DND-41 (cell line): ENCODE data around the gene FGF14.

Source experiments
- ATAC-seq: fragments of 200-7000 bp; cut with Tn5 transposase; 3 replicates; pipeline ENCODE4 v1.9.1; 2021; ENCODE audit warnings: low read depth; ENCODE audit not compliant: insufficient read depth
- DNase-seq: peaks from one replicate; pipeline ENCODE4 v3.0.0-alpha.2; 2020
- H2AFZ ChIP-seq: 2 replicates; pipeline ENCODE4 v1.6.0; 2012; ENCODE audit warnings: low read depth, low read length
- H3K27ac ChIP-seq: 2 replicates; pipeline ENCODE4 v1.5.1; 2012; ENCODE audit warnings: low read length, inconsistent platforms
- H3K27me3 ChIP-seq: fragments of 200-600 bp; sonication (generic); 2 replicates; pipeline ENCODE4 v1.6.0; 2012; ENCODE audit warnings: low read length, mild to moderate bottlenecking, inconsistent platforms; ENCODE audit not compliant: insufficient read depth, poor library complexity
- H3K36me3 ChIP-seq: 2 replicates; pipeline ENCODE4 v1.5.1; 2012; ENCODE audit warnings: low read length, inconsistent platforms; ENCODE audit not compliant: insufficient read depth
- H3K4me1 ChIP-seq: 2 replicates; pipeline ENCODE4 v1.5.1; 2012; ENCODE audit warnings: mild to moderate bottlenecking, low read length; ENCODE audit not compliant: insufficient read depth
- H3K4me2 ChIP-seq: 2 replicates; pipeline ENCODE4 v1.6.0; 2012; ENCODE audit warnings: mild to moderate bottlenecking, moderate library complexity, low read length, inconsistent platforms; ENCODE audit not compliant: insufficient read depth
- H3K4me3 ChIP-seq, 2 experiments: fragments of 200-600 bp in 1 of 2; shearing (Covaris generic) in 1 of 2; 2 replicates each; pipeline ENCODE4 v1.5.1; 2012 to 2016; ENCODE audit warnings: inconsistent platforms in 2 of 2, low read length in 2 of 2, mild to moderate bottlenecking in 2 of 2, low read depth in 1 of 2, moderate library complexity in 1 of 2
- H3K79me2 ChIP-seq: 2 replicates; pipeline ENCODE4 v1.6.0; 2012; ENCODE audit warnings: low read length, inconsistent platforms; ENCODE audit not compliant: insufficient read depth
- H3K9ac ChIP-seq: 2 replicates; pipeline ENCODE4 v1.6.0; 2012; ENCODE audit warnings: low read depth, mild to moderate bottlenecking, inconsistent platforms, low read length, moderate library complexity
- H3K9me3 ChIP-seq: 2 replicates; pipeline ENCODE4 v1.5.1; 2012; ENCODE audit warnings: low read length, moderate library complexity, mild to moderate bottlenecking, inconsistent platforms; ENCODE audit not compliant: insufficient read depth, severe bottlenecking
- H4K20me1 ChIP-seq: 2 replicates; pipeline ENCODE4 v1.6.0; 2012; ENCODE audit warnings: low read length; ENCODE audit not compliant: insufficient read depth
- EZH2 ChIP-seq: IDR thresholded peaks from 3 replicates; pipeline ENCODE4 v1.6.1; 2012; ENCODE audit warnings: borderline replicate concordance, low read depth, mild to moderate bottlenecking, moderate library complexity, low read length, inconsistent platforms; ENCODE audit not compliant: severe bottlenecking
- TF ChIP-seq, protein P1 (sequence below): IDR thresholded peaks from 2 replicates; pipeline ENCODE4 v1.5.1; 2012; ENCODE audit warnings: borderline replicate concordance, low read length, moderate library complexity, mild to moderate bottlenecking; ENCODE audit not compliant: poor library complexity, severe bottlenecking; ENCODE audit errors: extremely low read depth

The FGF14 gene

DNA sequence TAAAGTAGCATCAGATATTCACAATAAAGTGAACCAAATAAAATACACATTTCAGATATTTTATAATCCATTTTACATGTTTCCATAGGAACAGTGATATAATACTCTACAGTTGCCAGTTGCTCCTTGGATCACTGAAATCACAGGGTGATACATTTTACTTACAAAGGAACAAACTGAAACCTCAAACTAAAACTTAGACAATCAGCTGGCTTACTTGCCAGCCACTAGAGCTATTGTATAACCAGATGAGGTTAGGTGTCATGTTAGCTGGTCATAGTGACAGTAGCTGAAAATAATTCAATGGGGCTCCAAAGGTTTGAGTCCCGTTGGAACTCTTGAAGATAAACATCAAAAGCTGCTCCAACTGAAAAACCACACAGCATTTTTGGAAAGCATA is 674.7 kb downstream of the FGF14 start:
- Histone ChIP-seq H3K9me3 (no peaks in the 10 kb centered on the region), H3K4me3 (no peak overlapping the region), H4K20me1 (no peaks in the 10 kb centered on the region), H3K27ac (no peak overlapping the region), H3K9ac (no peak overlapping the region), H3K36me3 (no peaks in the 10 kb centered on the region), H3K79me2 (no peaks in the 10 kb centered on the region), H3K4me1 (peaks cover 12% of the 10 kb centered on the region), H3K4me2 (no peak overlapping the region), H3K27me3 (no peaks in the 10 kb centered on the region), H2AFZ (no peak overlapping the region)
- DNase-seq (no peak), ATAC-seq (peak; percentile 68)
- no peak for TF ChIP-seq EZH2
- TF ChIP-seq, protein P1, sequence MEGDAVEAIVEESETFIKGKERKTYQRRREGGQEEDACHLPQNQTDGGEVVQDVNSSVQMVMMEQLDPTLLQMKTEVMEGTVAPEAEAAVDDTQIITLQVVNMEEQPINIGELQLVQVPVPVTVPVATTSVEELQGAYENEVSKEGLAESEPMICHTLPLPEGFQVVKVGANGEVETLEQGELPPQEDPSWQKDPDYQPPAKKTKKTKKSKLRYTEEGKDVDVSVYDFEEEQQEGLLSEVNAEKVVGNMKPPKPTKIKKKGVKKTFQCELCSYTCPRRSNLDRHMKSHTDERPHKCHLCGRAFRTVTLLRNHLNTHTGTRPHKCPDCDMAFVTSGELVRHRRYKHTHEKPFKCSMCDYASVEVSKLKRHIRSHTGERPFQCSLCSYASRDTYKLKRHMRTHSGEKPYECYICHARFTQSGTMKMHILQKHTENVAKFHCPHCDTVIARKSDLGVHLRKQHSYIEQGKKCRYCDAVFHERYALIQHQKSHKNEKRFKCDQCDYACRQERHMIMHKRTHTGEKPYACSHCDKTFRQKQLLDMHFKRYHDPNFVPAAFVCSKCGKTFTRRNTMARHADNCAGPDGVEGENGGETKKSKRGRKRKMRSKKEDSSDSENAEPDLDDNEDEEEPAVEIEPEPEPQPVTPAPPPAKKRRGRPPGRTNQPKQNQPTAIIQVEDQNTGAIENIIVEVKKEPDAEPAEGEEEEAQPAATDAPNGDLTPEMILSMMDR, result no peak

DNA sequence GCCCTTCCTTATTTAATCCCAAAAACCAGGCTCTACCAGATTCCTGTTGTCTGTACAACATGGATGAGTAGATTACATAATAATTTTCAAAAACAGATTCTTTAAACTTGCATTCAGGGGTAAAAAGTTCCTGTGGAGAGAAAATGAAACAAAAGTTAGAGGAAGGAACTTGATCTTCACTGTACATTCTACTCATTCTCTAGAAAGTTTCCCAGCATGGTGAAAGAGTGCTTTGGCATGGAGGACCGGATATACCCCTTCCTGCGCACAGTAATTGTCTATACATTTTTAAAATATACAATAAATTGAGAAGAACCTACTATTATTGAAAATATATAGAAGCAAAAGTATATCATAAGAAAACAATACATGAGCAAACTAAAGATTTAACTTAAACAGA is 675.2 kb downstream of the FGF14 start:
- no peak overlapping the region; the same call in 1 of the 2 replicates for H3K9ac ChIP-seq
- no peaks in the 10 kb centered on the region for H3K36me3 ChIP-seq
- H3K4me1 ChIP-seq, result peaks cover 12% of the 10 kb centered on the region
- H2AFZ ChIP-seq, result peak overlapping the region; percentile 50; the same call in 1 of the 2 replicates
- no peak overlapping the region for H3K27ac ChIP-seq
- H3K4me2 ChIP-seq, result no peak overlapping the region
- no peak overlapping the region for H3K4me3 ChIP-seq
- H3K9me3 ChIP-seq, result no peaks in the 10 kb centered on the region
- DNase-seq, result no peak
- H3K27me3 ChIP-seq, result no peaks in the 10 kb centered on the region
- no peaks in the 10 kb centered on the region for H4K20me1 ChIP-seq
- H3K79me2 ChIP-seq, result no peaks in the 10 kb centered on the region
- TF ChIP-seq, protein P1, result no peak
- no peak for TF ChIP-seq EZH2
- ATAC-seq, result peak; percentile 67

DNA sequence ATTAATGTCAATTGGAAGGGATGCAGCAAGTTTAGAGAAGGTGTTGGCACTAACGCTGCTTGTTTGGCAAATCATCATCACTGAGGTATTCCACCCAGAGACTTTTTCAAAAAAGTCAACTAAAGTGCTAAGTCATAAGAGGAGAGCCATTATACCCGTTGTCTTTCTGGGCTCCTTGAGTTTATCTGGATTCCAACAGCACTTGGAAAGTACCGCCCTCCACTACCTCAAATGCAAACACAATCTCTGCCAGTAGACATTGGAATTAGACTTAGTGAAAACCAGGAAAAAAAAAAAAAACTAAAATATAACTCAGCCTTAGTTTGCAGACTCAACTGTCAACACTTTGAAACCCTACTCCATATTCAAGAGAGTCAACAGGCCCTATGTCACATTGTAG is 683.4 kb downstream of the FGF14 start:
- Histone ChIP-seq H3K4me2 (no peak overlapping the region), H3K4me1 (no peaks in the 10 kb centered on the region), H3K36me3 (no peaks in the 10 kb centered on the region), H3K27ac (no peak overlapping the region), H3K4me3 (no peak overlapping the region), H3K79me2 (no peaks in the 10 kb centered on the region), H3K9me3 (no peaks in the 10 kb centered on the region), H2AFZ (no peak overlapping the region), H3K9ac (no peak overlapping the region), H3K27me3 (no peaks in the 10 kb centered on the region), H4K20me1 (no peaks in the 10 kb centered on the region)
- DNase-seq (no peak), ATAC-seq (no peak)
- no peak for TF ChIP-seq EZH2
- TF ChIP-seq, protein P1, result no peak

DNA sequence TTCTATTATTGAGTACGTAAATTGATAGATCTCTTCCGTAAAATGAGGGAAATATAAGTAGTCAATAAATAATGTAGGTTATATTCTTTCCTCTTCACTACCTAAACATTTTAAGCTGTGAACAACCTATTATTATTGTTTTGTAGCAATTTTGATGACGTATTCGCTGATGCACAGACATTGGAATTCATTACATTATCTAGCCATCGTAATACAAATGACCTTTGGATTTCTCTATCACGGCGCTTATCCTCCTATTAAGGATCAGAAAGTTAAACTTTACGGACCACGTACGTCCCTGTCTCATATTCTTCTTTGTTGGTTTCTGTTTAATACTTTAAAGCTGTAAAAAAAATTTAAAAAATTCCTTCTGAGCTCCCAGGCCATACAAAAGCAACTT is 684.5 kb downstream of the FGF14 start:
- ATAC-seq, result no peak
- DNase-seq, result no peak

More for the DNA sequence above, 684.5 kb downstream of the FGF14 start:
- TF ChIP-seq, protein P1, result no peak
- TF ChIP-seq EZH2, result no peak
- no peak overlapping the region for H3K4me2 ChIP-seq
- H3K9ac ChIP-seq, result no peak overlapping the region
- no peaks in the 10 kb centered on the region for H3K36me3 ChIP-seq
- H3K4me1 ChIP-seq, result peaks cover 9% of the 10 kb centered on the region
- H3K27me3 ChIP-seq, result no peaks in the 10 kb centered on the region
- H3K4me3 ChIP-seq, result no peak overlapping the region
- H2AFZ ChIP-seq, result no peak overlapping the region
- H3K27ac ChIP-seq, result no peak overlapping the region
- H3K9me3 ChIP-seq, result no peaks in the 10 kb centered on the region
- no peaks in the 10 kb centered on the region for H3K79me2 ChIP-seq
- H4K20me1 ChIP-seq, result no peaks in the 10 kb centered on the region
